ENCODE measurements around the gene BNC2. TPM values are rescaled to one million over a fixed set of nuclear protein-coding genes. Genes with fewer than 3 reads are reported as not detected.

The BNC2 gene
- total RNA-seq, 1 donor from 2014 or later, result 4.3 TPM

GRCh38 chr9:16401701-16402100, 468.8 kb downstream of the BNC2 start:
- DNase-seq (ENCODE audit: missing footprints), result no peak

GRCh38 chr9:16398691-16399090, 471.8 kb downstream of the BNC2 start:
- intact Hi-C loops (cut with DNase I), result no loop called here
- no peak for ATAC-seq

More at GRCh38 chr9:16401701-16402100, 468.8 kb downstream of the BNC2 start:
- intact Hi-C loops (cut with DNase I), result no loop called here
- ATAC-seq, result no peak

GRCh38 chr9:16396389-16396788, 474.1 kb downstream of the BNC2 start:
- no peak for ATAC-seq
- intact Hi-C loops (cut with DNase I), result no loop called here

More at GRCh38 chr9:16398691-16399090, 471.8 kb downstream of the BNC2 start:
- no peak for DNase-seq (ENCODE audit: missing footprints)

GRCh38 chr9:16391369-16391768, 479.1 kb downstream of the BNC2 start:
- ATAC-seq, result no peak

More at GRCh38 chr9:16396389-16396788, 474.1 kb downstream of the BNC2 start:
- DNase-seq (ENCODE audit: missing footprints), result no peak

GRCh38 chr9:16387382-16387781, 483.1 kb downstream of the BNC2 start:
- intact Hi-C loops (cut with DNase I), result no loop called here
- ATAC-seq, result no peak
- no peak for DNase-seq (ENCODE audit: missing footprints)

More at GRCh38 chr9:16391369-16391768, 479.1 kb downstream of the BNC2 start:
- no peak for DNase-seq (ENCODE audit: missing footprints)
- intact Hi-C loops (cut with DNase I), result no loop called here

GRCh38 chr9:16386827-16387077, 483.7 kb downstream of the BNC2 start:
- no peak for ATAC-seq
- DNase-seq (ENCODE audit: missing footprints), result no peak
- intact Hi-C loops (cut with DNase I), result no loop called here

- no peak for ATAC-seq
- intact Hi-C loops (cut with DNase I), result no loop called here
- DNase-seq (ENCODE audit: missing footprints), result no peak
These were observed 484.3 kb downstream of the BNC2 start for GRCh38 chr9:16386007-16386826.

GRCh38 chr9:16385590-16385989, 484.9 kb downstream of the BNC2 start:
- DNase-seq (ENCODE audit: missing footprints), result no peak
- intact Hi-C loops (cut with DNase I), result no loop called here
- ATAC-seq, result no peak

- intact Hi-C loops (cut with DNase I), result no loop called here
- ATAC-seq (no peak), DNase-seq (ENCODE audit: missing footprints) (no peak)
These were observed 485.5 kb downstream of the BNC2 start for GRCh38 chr9:16384993-16385392.

- ATAC-seq, result no peak
- DNase-seq (ENCODE audit: missing footprints), result no peak
- intact Hi-C loops (cut with DNase I), result no loop called here
These were observed 493.2 kb downstream of the BNC2 start for GRCh38 chr9:16377311-16377710.

- intact Hi-C loops (cut with DNase I), result no loop called here
- no peak for DNase-seq (ENCODE audit: missing footprints)
- no peak for ATAC-seq
These were observed 499.2 kb downstream of the BNC2 start for GRCh38 chr9:16371306-16371705.

GRCh38 chr9:16370647-16371046, 499.8 kb downstream of the BNC2 start:
- DNase-seq (ENCODE audit: missing footprints) (no peak), ATAC-seq (no peak)
- intact Hi-C loops (cut with DNase I), result no loop called here

GRCh38 chr9:16369427-16369826, 501.0 kb downstream of the BNC2 start:
- intact Hi-C loops (cut with DNase I), result no loop called here
- ATAC-seq (no peak), DNase-seq (ENCODE audit: missing footprints) (no peak)

GRCh38 chr9:16368237-16369087, 502.0 kb downstream of the BNC2 start:
- ATAC-seq (no peak), DNase-seq (ENCODE audit: missing footprints) (no peak)
- intact Hi-C loops (cut with DNase I), result no loop called here

GRCh38 chr9:16367605-16368231, 502.8 kb downstream of the BNC2 start:
- intact Hi-C loops (cut with DNase I), result no loop called here
- no peak for ATAC-seq
- no peak for DNase-seq (ENCODE audit: missing footprints)

- intact Hi-C loops (cut with DNase I), result no loop called here
- ATAC-seq (peak; percentile 41), DNase-seq (ENCODE audit: missing footprints) (peak; percentile 75)
These were observed 506.1 kb downstream of the BNC2 start for GRCh38 chr9:16364347-16364746.

GRCh38 chr9:16363916-16364315, 506.6 kb downstream of the BNC2 start:
- DNase-seq (ENCODE audit: missing footprints), result no peak
- ATAC-seq, result no peak
- intact Hi-C loops (cut with DNase I), result no loop called here

- no peak for ATAC-seq
- intact Hi-C loops (cut with DNase I), result no loop called here
- no peak for DNase-seq (ENCODE audit: missing footprints)
These were observed 507.2 kb downstream of the BNC2 start for GRCh38 chr9:16363073-16363781.

- no peak for DNase-seq (ENCODE audit: missing footprints)
- intact Hi-C loops (cut with DNase I), result no loop called here
- no peak for ATAC-seq
These were observed 508.5 kb downstream of the BNC2 start for GRCh38 chr9:16361939-16362338.

All from Right ventricle myocardium inferior (tissue), 1 donor.